Astrocyte (in vitro differentiated cells and primary cell): ENCODE data around the gene PSMC2.

Experiments
- EZH2 ChIP-seq: IDR thresholded peaks from 2 replicates; pipeline ENCODE4 v1.6.1; 2012; ENCODE audit warnings: mild to moderate bottlenecking, low read length, inconsistent platforms; ENCODE audit not compliant: insufficient read depth
- TF ChIP-seq, protein P1 (sequence below): IDR thresholded peaks from 2 replicates; pipeline ENCODE4 v1.5.1; 2011; ENCODE audit warnings: low read depth, mild to moderate bottlenecking, inconsistent platforms, low read length, moderate library complexity; ENCODE audit not compliant: insufficient read depth

DNA sequence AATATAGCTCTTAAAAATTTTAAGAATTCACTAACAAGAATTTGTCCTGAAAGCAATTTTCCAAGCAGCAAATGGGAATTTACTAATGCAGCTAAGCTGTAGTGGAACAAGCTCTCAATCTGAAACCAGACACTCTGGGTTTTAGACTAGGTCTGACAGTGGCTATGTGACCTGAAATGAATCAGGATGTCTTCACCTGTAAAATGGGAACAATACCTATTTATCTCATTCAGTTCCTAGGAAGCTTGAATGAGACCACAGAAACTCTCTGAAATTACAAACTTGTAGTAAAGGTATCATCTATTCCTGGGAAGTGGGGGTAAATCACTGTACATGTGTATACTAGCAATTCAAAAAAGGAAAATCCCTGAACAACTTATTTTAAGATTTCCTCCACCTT, 4.1 kb upstream of the PSMC2 start:
- TF ChIP-seq, protein P1, sequence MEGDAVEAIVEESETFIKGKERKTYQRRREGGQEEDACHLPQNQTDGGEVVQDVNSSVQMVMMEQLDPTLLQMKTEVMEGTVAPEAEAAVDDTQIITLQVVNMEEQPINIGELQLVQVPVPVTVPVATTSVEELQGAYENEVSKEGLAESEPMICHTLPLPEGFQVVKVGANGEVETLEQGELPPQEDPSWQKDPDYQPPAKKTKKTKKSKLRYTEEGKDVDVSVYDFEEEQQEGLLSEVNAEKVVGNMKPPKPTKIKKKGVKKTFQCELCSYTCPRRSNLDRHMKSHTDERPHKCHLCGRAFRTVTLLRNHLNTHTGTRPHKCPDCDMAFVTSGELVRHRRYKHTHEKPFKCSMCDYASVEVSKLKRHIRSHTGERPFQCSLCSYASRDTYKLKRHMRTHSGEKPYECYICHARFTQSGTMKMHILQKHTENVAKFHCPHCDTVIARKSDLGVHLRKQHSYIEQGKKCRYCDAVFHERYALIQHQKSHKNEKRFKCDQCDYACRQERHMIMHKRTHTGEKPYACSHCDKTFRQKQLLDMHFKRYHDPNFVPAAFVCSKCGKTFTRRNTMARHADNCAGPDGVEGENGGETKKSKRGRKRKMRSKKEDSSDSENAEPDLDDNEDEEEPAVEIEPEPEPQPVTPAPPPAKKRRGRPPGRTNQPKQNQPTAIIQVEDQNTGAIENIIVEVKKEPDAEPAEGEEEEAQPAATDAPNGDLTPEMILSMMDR = no peak
- TF ChIP-seq EZH2 = no peak
